ENCODE measurements around the gene VAMP8. TPM values are rescaled to one million over a fixed set of nuclear protein-coding genes. Genes with fewer than 3 reads are reported as not detected.
"Not testable (repeated sequence)": the region's sequence is repeated elsewhere in the genome, so short reads cannot be mapped to it uniquely, and the experiment has no call there.

Gene VAMP8
- polyA plus RNA-seq, 10 donors = 8.0 to 18.6 (median 13.2) TPM

DNA sequence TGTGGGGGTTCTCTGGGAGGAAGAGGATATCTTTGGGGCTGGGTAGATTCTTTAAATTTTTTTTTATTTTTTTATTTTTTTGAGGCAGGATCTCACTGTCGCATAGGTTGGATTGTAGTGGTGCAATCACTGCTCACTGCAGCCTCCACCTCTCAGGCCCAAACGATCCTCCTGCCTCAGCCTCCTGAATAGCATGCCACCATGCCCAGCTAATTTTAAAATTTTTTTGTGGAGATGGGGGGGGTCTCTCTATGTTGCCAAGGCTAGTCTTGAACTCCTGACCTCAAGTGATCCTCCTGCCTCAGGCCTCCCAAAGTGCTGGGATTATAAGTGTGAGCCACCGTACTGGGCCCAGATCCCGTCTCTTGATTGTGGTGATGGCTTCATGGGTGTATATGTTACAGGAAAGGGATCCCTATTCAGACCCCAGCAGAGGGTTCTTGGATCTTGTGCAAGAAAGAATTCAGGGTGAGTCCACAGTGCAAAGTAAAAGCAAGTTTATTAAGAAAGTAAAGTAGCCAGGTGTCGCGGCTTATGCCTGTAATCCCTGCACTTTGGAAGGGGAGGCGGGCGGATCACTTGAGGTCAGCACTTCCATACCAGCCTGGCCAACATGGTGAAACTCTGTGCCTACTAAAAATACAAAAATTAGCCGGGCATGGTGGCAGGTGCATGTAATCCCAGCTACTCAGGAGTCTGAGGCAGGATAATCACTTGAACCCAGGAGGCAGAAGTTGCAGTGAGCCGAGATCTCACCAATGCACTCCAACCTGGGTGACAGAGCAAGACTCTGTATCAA is 36.5 kb downstream of the VAMP8 start:
- DNase-seq = no peak

DNA sequence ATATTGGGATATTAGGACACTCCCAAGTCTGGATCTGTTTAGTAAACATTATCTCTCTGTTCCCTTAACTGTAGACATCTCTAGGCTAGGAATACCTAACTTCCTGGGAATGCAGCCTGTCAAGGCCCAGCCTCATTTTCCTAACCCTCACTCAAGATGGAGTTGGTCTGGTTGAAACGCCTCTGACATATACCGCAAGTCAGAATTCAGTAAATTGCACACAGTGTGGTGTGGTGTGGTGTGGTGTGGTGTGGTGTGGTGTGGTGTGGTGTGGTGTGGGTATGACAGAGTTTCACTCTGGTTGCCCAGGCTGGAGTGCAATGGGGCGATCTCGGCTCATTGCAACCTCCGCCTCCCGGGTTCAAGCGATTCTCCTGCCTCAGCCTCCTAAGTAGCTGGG is 37.4 kb downstream of the VAMP8 start:
- DNase-seq = not testable (repeated sequence)

- no peak for DNase-seq
These were observed 38.0 kb downstream of the VAMP8 start for GRCh38 chr2:85615413-85615728.

GRCh38 chr2:85617723-85618122 is 40.3 kb downstream of the VAMP8 start:
- DNase-seq = not testable (repeated sequence)

DNA sequence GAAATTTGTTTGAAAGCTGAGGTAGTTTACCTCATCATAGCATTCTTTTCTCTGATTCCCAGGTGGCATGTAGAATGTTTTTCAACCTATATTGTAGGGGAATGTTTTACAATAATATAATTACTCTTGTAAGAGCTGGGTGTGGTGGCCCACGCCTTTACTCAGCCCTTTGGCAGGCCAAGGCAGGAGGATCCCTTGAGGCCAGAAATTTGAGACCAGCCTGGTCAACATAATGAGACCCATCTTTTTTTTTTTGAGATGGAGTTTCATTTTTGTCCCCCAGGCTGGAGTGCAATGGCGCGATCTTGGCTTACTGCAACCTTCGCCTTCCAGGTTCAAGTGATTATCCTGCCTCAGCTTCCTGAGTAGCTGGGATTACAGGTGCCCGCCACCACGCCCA is 42.2 kb downstream of the VAMP8 start:
- no peak for DNase-seq

DNA sequence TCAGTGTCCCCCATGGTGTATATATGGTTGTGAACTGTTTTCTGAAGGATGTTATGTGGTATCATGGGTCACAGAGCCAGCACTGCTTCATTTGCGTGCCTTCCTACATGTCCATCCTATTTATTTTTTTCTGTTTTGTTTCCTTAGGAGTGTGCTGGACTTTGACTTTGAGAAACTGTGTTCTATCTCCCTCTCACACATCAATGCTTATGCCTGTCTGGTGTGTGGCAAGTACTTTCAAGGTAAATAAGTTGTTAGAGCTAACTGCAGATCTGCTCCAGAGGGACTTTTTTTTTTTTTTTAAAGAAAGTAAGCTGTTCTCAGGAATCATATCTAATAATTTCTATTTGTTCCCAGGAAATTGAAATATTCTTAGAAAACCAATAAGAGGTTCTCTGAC is 44.0 kb downstream of the VAMP8 start:
- DNase-seq = no peak

DNA sequence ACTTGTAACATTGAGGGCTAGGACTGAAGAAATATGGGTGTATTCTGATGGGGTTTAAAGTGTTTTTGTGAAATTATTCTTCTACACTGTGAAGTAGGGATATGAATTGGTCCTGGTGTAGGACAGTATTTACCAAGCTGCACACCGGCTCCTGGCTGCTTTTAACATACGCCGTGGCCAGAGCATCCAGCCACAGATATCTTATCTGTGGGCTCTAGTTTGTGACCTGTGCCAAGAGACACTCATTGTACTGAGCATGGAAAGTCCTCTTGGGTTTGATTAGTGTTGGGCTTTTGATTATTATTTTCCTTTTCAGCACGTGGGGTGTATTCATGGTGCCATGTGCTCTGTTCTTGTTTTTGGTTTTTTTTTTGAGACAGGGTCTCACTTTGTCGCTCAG is 46.6 kb downstream of the VAMP8 start:
- no peak for DNase-seq

- no peak for DNase-seq
These were observed 51.3 kb downstream of the VAMP8 start for GRCh38 chr2:85628658-85629057.

DNA sequence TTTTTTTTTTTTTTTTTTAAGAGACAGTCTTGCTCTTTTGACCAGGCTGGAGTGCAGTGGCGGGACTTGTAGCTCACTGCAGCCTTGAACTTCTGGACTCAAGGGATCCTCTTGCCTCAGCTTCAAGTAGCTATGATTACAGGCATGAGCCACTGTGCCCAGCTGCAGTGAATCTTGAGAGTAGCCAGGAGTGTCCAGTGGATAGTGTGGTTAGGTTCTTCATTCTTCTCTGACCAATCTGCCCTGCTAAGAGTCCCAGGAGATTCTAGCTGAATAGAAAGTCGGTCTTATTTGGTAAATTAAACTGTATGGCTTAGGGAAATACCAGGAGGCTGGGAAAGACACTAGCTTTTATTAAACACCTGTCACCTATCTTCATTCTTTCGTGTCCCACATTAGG is 53.9 kb downstream of the VAMP8 start:
- no peak for DNase-seq

Other genes with a start within 250 kb of the VAMP8 start
- 10 to 100 TPM; 52.2 to 75.0 (median 67.5) TPM for gene TGOLN2, start 249.6 kb upstream of the VAMP8 start, polyA plus RNA-seq (ENCODE audit: insufficient read length in 10 of 10)
- gene RETSAT, start 223.1 kb upstream of the VAMP8 start, polyA plus RNA-seq (ENCODE audit: insufficient read length in 10 of 10) = 10 to 100 TPM; 12.1 to 17.8 (median 15.5) TPM
- 10 to 100 TPM; 11.1 to 21.3 (median 13.8) TPM for gene ELMOD3, start 222.8 kb upstream of the VAMP8 start, polyA plus RNA-seq (ENCODE audit: insufficient read length in 10 of 10)
- gene CAPG, start 167.2 kb upstream of the VAMP8 start, polyA plus RNA-seq (ENCODE audit: insufficient read length in 10 of 10) = 10 to 100 TPM in 9 of 10 donors, 1 to 10 TPM in 1; 8.1 to 48.6 (median 20.4) TPM
- 1 to 10 TPM in 1 of 10 donors, under 1 TPM in 9; 0.21 to 1.2 (median 0.65) TPM for gene SH2D6, start 158.9 kb upstream of the VAMP8 start, polyA plus RNA-seq (ENCODE audit: insufficient read length in 10 of 10)
- gene MAT2A, start 38.4 kb upstream of the VAMP8 start, polyA plus RNA-seq (ENCODE audit: insufficient read length in 10 of 10) = 100 to 1,000 TPM; 153 to 268 (median 198) TPM
- 10 to 100 TPM; 20.0 to 26.3 (median 23.5) TPM for gene GGCX, start 16.1 kb upstream of the VAMP8 start, polyA plus RNA-seq (ENCODE audit: insufficient read length in 10 of 10)
- gene VAMP5, start 6.8 kb downstream of the VAMP8 start, polyA plus RNA-seq (ENCODE audit: insufficient read length in 10 of 10) = 10 to 100 TPM; 27.2 to 48.3 (median 36.8) TPM
- gene RNF181, start 18.2 kb downstream of the VAMP8 start, polyA plus RNA-seq (ENCODE audit: insufficient read length in 10 of 10) = 10 to 100 TPM; 51.6 to 66.6 (median 57.7) TPM
- 10 to 100 TPM in 2 of 10 donors, 1 to 10 TPM in 8; 7.5 to 12.6 (median 8.4) TPM for gene TMEM150A, start 25.1 kb downstream of the VAMP8 start, polyA plus RNA-seq (ENCODE audit: insufficient read length in 10 of 10)
- gene C2orf68, start 34.5 kb downstream of the VAMP8 start, polyA plus RNA-seq (ENCODE audit: insufficient read length in 10 of 10) = 10 to 100 TPM; 35.9 to 51.2 (median 43.6) TPM
- gene USP39, start 38.6 kb downstream of the VAMP8 start, polyA plus RNA-seq (ENCODE audit: insufficient read length in 10 of 10) = 10 to 100 TPM; 33.0 to 46.2 (median 42.5) TPM
- under 1 TPM in 2 of 10 donors, not detected in 8; 0.08 TPM for gene SFTPB, start 90.6 kb downstream of the VAMP8 start, polyA plus RNA-seq (ENCODE audit: insufficient read length in 10 of 10)
- gene GNLY, start 116.8 kb downstream of the VAMP8 start, polyA plus RNA-seq (ENCODE audit: insufficient read length in 10 of 10) = 1 to 10 TPM in 5 of 10 donors, under 1 TPM in 5; 0.50 to 3.6 (median 1.0) TPM
- gene ATOH8, start 176.4 kb downstream of the VAMP8 start, polyA plus RNA-seq (ENCODE audit: insufficient read length in 10 of 10) = 10 to 100 TPM; 11.9 to 17.7 (median 16.2) TPM

Measured in muscle of back (tissue), 11 donors.